T-helper 22 cell (primary cell): ENCODE results near the gene LRRC23.
A peak's percentile ranks its signal among the peaks of the same experiment; 100 is the strongest.

Experiments used
- DNase-seq: peaks from one replicate; pipeline ENCODE4 v3.0.0-alpha.2; 2020; ENCODE audit warnings: low read depth

Gene LRRC23

DNA sequence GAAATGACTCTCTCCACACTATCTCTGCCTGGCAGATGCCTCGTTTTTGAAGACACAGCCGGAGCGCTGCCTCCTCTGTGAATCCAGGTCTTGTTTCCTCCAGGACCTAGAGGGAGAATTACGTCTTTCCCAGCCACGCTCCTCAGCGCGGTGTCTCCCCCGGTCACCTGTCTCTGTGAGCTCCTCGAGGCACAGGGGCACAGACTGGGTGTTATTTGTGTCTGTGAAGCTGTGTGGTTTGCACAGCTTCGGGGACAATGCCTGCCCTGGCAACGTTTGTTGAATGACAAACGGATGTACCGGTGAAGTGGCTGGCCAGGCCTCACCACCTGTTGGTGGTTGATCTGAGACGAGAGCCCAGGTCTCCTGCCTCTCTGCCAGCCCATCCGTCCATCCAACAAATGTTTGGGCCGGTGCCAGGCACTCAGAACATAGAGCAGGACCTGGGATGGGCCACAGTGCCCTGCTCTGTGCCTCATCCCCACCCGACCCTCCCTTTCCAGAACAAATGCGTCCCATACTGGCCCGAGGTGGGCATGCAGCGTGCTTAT is 52.6 kb downstream of the LRRC23 start:
- no peak for DNase-seq

DNA sequence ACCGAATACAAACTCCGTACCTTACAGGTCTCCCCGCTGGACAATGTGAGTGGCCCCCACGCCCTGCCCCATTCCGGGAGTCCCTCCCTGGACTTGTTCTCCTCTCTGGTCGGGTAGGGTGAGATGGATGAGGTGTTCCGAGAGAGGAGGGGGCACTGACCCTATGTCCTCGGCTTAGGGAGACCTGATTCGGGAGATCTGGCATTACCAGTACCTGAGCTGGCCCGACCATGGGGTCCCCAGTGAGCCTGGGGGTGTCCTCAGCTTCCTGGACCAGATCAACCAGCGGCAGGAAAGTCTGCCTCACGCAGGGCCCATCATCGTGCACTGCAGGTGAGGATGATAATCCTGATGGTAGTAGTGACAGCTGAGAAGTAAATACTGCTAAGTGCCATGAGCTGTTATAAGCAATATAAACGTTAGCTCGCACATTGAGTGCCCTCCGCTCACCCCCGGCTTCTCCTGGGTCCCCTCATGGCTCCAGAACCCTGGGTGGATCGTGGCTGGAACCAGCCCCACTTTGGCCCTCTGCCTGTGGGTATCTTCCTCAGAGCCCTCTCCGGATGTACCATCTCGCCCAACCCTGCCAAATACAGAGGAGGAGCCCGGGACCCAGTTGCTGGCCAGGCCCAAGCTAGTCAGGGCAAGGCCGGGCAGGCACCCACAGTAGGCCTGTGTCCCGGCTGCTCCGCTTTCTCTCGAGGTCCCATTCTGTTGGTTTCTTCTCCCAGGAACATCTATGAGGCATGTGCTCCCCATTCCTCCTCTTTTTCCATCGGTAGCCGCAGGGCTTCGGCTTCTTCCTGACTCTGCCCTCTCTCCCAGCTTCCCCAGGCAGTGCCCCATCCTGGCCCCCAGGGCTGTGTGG is 53.4 kb downstream of the LRRC23 start:
- DNase-seq = no peak

- no peak for DNase-seq
These were observed 54.0 kb downstream of the LRRC23 start for GRCh38 chr12:6958609-6959057.

DNA sequence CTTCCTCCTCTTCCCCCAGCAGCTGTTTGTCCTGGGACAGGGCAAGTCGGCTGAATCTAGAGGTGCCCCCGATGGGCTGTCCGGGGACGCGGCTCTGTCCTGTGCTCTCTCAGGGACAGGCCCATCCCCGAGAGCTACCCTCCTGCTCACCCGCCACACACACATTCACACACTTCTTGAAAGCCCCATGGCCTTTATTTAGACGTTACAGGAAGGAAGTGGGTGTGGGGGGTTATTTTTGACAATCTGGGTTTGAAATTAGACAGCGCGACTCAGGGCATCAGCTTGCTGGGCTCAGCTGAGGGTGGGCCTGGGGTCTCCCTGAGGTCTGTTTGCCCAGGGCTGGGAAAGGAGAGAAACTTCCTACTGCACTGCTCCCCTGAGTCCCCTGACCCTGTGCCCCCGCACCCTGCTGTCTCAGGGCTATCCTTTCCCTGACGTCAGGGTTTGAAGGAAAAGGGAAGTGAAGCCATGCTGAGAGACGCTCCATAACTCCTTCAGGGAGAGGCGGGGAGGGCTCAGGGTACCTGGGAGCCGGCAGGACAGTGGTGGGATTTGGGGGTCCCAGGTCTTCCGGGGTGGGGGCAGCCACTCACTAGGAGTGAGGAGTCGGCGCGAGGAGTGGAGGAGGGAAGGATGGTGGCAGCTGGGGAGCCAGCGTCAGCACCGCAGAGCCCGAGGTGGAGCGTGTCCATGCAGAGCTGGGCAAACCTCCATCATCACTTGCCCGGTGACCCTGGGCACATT is 54.6 kb downstream of the LRRC23 start:
- peak; percentile 70 for DNase-seq

DNA sequence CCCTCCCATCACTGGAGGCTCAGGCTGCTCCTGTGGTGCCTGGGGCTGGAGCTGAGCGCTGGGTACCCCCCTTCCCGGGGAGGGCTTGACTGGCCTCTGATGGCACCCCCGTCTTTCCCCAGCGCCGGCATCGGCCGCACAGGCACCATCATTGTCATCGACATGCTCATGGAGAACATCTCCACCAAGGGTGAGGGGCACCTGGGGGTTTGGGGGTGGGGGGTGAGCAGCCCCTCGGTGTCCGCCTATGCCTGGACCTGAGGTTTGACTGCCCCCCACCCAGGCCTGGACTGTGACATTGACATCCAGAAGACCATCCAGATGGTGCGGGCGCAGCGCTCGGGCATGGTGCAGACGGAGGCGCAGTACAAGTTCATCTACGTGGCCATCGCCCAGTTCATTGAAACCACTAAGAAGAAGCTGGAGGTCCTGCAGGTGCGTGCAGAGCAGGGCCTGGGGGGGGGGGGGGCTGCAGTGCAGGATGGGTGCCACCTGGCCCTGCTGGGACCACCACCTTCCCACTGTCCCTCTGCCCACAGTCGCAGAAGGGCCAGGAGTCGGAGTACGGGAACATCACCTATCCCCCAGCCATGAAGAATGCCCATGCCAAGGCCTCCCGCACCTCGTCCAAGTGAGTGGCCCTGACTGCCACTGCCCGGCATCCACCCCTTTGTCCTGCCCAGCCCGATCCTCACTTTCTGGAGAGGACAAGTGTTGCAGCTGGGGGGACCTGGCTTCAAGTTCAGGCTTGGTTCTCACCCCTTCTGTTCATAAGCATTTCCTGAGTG is 55.4 kb downstream of the LRRC23 start:
- DNase-seq = no peak

DNA sequence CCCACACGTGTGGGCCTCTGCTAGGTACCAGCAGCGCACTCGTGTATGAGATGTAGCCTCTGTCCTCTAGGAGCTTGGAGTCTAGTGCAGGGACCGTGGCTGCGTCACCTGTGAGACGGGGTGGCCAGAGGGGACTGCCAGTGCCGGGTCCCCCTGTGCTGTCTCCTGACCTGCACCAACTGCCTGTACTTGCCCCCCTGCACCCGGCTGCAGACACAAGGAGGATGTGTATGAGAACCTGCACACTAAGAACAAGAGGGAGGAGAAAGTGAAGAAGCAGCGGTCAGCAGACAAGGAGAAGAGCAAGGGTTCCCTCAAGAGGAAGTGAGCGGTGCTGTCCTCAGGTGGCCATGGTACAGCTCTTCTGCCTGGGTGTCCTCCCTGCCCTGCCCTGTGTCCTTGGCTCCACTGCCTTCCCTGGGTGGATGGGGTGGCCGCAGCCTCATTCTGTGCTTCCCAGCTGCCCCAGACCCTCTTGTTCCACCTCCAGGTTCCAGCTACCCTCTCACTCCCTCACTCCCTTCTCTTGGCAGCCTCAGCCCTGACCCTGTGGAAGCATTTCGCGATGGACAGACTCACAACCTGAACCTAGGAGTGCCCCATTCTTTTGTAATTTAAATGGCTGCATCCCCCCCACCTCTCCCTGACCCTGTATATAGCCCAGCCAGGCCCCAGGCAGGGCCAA is 56.1 kb downstream of the LRRC23 start:
- DNase-seq = no peak

DNA sequence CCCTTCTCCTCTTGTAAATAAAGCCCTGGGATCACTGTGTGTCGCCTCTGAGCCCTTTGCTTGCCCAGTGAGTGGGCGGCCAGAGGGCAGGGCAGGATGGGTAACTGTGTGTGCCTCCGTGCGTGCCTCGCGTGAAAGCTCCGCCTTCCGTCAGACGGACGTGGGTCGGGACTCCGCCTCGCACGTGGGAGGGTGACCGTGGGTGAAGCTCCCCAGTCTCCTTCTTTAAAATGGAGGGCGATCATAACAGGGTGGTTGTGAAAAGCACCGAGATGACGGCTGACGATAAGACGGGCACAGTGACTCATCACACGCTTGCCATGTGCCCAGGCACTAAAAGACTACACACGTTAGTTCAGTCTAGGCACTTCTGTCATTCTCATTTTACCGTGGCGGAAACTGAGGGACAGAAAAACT is 56.7 kb downstream of the LRRC23 start:
- peak; percentile 92 for DNase-seq

- no peak for DNase-seq
These were observed 57.2 kb downstream of the LRRC23 start for GRCh38 chr12:6961695-6962284.

- DNase-seq = no peak
These were observed 57.8 kb downstream of the LRRC23 start for GRCh38 chr12:6962285-6963015.

GRCh38 chr12:6963016-6963731 is 58.6 kb downstream of the LRRC23 start:
- DNase-seq = no peak
